Cerebellar cortex (tissue), 1 donor: Measurements from ENCODE around the gene KRTAP10-2.
A peak's percentile ranks its signal among the peaks of the same experiment; 100 is the strongest.
"Not testable (repeated sequence)": the region's sequence is repeated elsewhere in the genome, so short reads cannot be mapped to it uniquely, and the experiment has no call there.

Experiments
- DNase-seq: peaks from one replicate; pipeline ENCODE4 v3.0.0-alpha.2; 2015; ENCODE audit warnings: low spot score

KRTAP10-2 gene

DNA sequence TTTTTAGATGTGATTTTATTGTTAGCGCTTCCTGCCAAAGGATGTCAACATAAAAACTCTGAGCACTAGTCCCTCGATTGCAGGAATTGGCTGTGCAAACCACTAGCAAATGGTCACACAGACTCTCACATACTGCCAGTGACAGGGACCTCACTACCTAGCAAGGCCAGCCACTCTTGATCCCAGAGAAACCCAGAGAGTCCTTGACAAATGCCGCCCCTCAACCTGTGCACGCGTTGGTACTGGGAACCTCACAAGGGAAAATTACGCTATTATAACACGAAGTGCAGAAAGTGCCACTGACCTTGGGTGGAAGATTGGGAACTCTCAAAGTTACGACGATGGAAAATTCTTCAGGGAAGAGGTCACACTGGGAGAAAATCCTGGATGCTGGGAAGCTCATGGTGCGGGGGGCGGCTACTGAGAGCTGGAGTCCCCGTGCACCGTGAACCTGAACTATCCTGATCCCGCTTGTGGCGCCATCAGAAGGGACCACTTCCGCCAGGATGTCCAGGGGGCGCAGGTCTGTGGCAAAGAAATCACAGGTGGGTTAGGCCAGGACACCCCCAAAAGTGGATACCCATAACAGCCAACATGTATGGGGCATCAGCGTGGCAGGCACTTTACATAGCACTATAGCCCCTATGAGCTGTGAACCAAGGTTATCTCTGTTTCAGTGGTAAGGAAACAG is 16.3 kb upstream of the KRTAP10-2 start:
- DNase-seq: no peak

DNA sequence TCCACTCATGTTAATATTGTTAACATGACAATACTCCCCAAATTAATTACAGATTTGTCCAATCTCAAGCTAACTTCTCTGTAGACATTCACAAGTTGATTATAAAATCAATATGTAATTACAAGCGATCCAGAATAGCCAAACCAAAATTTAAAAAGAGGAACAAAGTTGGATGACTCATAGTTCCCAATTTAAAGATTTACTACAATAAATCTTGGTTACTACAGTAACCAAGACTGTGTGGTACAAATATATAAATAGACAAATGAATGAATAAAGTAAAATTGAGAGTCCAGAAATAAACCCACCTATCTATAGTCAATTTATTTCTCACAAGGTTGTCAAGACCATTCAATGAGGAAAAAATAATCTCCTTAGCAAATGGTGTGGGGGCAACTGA is 15.1 kb upstream of the KRTAP10-2 start:
- no peak for DNase-seq

DNA sequence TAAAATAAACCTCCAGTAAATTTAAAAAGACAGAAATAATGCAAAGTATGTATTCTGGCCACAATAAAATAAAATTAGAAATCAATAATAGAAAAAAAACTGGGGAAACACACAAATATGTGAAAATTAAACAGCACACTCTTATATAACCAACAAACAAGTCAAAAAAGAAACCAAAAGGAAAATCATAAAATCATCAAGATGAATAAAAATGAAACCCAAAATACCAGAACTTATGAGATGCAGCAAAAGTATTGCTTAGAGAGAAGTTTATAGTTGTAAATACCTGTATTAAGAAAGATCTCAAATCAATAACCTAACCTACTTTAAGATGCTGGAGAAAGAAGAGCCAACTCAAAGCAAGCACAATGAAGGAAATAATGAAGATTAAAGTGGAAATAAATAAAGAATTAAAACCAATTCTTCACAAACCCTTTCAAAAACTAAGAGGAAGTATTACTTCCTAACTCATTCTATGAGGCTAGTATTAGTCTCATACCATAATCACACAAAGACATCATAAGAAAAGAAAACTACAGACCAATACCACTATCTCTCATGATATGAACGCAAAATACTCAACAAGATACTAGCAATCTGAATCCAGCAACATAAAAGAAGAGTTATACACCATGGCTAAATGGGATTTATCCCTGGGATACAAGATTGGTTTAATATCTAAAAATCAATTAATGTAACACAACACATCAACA is 13.7 kb upstream of the KRTAP10-2 start:
- no peak for DNase-seq

DNA sequence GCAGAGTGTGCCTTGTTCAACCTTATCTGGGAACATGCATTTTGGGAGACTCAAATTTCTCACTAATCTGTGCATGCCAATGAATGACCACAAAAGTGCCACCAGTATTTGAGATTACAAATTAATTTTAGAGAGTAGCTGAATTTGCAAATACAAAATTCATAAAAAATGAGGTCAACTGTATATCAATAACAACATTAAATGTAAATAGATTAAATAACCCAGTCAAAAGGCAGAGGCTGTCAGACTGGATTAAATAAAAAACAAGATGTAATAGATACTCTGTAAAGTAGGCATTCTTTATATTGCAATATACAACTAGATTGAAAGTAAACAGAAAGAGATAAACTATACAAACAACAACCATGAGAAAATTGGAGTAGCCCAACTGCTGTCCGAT is 12.8 kb upstream of the KRTAP10-2 start:
- DNase-seq: no peak

DNA sequence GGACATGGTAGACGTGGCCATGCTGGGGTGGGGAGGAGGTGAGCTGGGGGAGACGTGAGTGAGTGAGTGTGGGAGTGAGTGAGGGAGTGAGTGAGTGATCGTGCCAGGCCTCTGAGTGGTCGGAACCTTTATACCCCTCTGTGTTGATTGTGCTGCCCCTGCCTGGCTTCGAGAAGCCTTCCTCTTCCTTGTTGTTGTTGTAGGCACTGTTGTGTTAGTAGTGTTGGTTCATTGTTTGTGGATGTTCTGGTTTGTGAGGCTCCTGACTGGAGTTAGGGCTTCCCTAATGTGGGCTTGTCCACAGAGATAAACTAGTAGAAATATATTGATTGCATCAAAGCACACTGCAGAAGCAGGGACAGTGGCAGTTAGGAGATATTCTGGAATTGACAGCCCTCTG is 7.4 kb upstream of the KRTAP10-2 start, which contains the start of gene KRTAP10-3:
KRTAP10-3 (minus strand) TSS at position 101 of the 400 bp plus-strand sequence; CDS start at position 21, 80 bp downstream.
- DNase-seq: no peak

DNA sequence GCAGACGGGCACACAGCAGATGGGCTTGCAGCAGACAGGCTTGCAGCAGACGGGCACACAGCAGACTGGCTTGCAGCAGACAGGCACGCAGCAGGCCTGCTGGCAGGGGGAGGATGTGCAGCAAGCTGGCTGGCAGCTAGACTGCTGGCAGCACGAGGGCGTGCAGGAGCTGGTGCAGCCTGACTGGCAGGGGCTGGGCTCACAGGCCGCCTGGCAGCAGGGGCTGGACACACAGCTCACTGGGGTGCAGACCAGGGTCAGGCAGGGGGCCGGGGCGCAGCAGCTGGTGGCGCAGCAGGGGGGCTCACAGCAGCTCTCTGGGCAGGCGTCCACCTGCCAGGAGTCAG is 7.0 kb upstream of the KRTAP10-2 start:
- DNase-seq: not testable (repeated sequence)

DNA sequence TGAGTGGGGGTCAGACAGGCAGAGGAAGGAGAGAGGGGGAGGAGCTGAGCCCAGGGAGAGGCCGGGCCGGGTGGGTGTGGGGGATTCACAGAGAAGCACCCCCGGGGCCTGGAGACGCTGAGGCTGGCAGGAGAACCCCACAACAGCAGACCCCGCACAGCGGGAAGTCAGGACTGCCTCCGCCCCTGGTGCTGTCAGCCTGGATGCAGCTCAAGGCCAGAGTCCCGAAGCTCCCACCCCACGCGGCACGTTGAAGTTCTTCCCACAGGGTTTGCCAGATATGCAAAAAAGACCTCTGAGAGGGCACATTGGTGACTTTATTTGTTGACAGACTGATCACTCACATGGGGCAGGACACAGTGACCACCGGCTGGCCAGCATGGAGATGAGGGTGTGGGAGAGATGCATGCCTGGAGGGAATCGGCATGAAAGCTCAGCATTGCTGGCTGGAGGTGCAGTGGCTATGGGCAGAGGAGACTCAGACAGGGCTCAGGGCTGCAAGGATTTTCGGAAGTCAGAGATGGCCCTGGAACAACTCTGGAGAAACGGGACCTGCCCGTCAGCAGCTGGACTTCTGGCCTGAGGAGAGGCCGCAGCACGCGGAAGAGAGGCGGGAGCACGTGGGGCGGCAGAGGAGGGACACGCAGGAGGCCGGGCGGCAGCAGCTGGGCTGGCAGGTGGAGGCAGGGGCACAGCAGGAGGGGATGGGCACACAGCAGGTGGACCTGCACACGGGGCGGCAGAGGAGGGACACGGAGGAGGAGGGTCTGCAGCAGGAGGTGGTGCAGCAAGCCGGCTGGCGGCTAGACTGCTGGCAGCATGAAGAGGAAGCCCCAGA is 6.4 kb upstream of the KRTAP10-2 start:
- DNase-seq: no peak

DNA sequence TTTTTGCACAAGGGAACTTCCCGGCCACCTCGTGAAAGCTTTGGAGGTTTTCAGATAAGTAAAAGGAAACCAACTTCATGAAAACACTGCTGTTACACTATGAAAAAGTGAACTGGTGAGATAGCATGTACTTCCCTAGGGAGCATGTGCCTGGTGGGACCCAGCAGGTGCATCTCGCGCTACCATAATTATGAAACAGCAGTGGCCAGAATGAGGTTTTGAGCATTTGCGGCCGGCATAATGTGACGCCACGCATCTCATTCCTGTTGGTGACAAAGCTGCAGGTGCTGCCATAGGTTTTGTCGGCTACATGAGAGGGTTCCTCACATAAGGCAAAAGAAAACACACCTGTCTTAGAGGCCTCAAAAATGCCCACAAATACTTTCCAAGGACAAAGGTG is 5.6 kb upstream of the KRTAP10-2 start:
- DNase-seq: no peak

DNA sequence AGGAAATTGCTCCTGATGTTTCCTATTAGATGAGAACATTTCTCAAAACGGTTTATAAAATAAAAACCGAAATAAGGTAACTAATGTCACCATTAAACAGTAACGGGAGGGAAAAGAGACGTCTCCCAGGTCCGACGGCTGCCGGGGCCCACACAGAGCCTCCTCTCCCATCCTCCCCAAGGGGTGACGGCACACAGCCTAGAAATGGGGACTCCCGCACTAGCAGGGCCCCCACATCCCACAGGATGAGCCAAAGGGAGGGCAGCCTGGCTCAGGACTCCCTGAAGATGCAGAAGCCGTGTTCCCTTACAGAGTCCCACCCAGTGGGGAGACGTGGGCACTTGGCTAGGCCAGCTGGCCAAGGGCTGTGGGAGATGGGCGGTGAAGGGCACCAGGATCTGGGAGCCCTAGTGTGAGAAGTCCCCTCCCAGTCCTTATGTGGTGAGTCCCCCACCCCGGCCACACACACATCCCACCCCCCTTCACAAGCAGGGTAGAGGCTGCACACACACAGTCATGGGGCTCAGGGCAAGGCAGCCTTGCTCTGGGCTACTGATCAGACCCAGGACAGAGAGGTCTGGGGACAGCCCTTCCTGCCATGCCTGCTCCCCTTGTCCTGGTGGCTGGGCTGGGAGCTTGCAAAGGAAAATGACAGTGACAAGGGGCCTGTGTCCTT is 4.0 kb upstream of the KRTAP10-2 start:
- no peak for DNase-seq

DNA sequence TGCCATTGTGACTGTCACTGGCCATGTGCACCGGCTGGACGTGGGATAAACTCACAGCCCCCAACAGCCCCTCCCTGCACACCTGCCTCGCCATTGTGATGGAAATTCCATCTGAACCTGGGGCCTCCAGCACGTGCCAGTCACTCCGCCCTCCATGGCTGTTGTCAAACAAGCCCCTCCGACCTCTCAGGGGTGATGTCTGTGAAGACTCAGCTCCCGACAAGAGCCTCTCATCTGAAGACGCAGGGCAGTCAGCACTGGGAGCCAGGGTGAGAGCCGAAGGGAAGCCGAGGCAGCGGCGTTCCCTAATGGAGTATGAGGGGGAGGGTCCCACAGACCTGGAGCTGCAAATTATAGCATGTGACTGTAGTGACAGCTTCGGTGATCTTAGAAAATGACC is 1.4 kb upstream of the KRTAP10-2 start:
- DNase-seq: no peak

DNA sequence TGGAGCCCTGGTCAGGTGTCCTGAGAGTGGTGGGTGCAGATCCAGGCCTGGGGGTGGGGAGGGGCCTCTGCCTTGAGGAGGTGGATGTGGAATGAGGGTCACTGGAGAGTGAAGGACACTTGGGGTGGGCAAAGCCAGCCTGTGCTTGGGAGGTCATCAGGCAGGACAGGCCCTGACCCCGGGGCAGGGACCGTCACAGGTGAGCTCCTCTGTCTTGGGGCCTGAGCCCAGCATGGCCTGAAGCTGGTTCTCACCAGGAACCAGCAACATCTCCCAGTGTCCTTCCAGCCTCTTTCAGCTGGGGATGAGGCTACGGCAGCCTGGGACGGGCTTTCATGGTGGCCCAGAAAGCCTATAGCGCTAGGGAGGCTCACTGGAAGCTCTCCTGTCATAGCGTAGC is 831 bp upstream of the KRTAP10-2 start:
- DNase-seq: no peak

DNA sequence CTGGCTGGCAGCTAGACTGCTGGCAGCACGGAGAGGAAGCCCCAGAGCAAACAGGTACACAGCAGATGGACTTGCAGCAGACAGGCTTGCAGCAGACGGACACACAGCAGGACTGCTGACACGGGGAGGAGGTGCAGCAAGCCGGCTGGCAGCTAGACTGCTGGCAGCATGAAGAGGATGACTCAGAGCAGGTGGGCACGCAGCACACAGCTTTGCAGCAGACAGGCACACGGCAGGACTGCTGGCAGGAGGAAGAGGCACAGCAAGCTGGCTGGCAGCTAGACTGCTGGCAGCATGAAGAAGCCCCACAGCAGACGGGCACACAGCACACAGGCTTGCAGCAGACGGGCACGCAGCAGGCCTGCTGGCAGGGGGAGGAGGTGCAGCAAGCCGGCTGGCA is 498 bp downstream of the KRTAP10-2 start:
- DNase-seq: peak; percentile 22

DNA sequence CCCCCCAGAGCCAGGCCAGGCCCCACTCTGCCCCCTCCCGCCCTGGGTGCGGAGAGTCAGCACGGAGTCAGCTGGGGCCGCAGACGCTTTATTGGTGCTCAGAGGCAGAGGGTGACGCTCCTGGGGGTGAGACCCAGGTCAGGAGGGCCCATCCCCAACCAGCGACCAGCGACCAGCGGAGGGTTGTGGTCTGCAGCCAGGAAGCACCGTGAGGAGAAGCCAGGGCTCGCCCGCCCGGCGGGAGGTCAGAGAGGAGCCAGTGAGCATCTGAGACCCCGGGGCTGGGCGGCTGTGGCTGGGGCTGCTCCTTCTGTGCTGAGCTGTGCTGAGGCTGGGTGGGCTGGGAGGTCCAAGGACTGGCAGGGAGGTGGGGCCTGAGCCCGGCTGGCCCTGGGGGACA is 1.0 kb downstream of the KRTAP10-2 start:
- not testable (repeated sequence) for DNase-seq

DNA sequence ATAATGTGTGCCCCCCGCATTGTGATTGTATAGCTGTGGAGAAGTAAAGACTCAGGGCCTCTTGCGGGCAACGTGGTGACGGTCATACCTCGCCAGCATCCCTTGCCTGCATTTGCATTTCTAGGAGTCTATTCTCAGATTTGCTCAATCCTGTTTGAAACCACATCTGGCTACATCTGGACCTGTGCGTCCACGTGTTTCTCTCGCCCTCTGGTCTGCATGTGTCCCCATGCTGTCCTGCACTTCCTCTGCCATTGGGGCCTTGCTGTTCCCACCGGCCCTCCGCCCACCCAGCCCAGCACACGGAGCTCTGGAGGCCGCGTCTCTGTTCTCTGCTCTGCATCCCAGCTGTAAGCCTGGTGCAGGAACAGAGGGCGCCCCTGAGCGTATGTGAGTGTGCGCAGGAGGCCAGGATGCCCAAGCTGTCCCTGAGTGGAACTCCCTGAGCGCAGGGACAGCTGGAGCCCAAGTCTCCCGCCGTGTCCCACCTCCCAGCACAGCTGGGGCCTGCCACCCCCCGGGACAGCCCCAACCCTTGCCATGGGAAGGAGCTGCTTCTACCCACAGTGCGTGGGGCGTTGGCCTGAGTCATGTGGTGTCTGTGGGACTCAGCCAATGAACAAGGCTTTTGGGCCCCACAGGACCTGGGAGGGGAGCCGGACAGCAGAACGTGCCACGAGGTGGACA is 1.6 kb downstream of the KRTAP10-2 start:
- DNase-seq: no peak

DNA sequence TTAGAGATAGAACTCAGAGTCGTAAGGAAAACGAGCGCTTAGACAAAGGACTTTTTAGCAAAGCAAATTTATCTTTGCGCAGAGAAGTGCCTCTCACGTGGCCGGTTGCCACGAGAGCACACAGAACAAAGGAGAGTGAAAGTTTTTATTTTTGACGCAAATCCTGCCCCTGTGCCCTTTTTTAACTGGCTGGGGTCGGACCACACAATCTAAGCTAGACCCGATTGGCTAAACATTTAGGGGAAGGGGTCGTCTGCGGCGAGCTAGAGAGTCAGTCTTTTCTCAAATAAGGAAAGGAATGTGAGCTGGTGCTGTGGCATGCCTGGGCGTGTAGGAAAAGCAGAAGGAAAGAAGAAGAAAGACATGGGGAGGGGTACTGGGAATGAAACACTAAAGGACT is 2.4 kb downstream of the KRTAP10-2 start:
- DNase-seq: no peak

DNA sequence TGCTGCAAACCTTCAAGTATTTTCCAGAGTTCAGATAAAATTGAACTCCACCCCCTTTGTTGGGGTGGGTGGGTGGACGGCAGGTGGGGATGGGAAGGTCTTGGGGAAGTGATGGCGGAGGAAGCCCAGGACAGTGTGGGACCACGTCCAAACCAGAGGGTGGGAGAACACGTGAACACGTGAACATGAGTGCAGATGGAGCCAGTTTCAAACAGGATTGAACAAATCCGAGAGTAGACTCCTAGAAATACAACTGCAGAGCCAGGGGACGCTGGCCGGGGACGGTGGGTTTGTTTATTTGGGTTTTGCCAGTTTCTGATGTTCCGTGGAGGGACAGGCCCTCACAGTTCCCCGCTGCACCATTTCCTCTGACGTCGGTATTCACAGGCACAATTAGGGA is 2.9 kb downstream of the KRTAP10-2 start:
- DNase-seq: no peak

DNA sequence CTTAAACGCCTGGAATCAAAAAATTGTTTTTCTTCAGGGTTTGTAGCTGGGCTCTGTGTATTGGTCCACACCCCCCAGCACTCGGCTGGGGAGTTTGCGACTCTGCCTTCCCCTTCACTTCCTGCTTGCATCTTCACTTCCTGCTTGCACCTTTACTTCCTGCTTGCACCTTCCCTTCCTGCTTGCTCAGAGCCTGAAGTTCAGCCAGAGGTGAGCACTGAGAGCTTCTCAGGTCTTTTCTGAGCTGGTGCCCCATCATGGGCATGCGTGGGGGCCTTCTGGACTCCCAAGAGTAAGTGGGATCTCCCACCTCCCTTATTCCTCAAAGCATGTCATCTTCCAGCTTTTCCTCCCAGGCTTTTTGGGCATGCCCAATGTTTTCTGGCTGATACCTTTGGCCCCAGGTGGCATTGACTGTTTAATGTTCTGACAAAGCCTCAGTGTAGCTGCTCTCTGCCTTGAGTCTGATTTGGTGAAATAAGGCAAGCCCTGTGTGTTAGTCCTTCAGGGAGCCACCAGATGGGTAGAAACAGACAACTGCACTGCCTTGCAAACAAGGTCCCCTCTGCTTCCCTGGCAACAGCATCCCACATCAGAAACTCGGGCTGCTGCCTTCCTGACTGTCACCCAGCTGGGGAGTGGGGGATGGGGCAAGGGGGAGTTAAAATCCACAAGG is 3.5 kb downstream of the KRTAP10-2 start:
- no peak for DNase-seq

DNA sequence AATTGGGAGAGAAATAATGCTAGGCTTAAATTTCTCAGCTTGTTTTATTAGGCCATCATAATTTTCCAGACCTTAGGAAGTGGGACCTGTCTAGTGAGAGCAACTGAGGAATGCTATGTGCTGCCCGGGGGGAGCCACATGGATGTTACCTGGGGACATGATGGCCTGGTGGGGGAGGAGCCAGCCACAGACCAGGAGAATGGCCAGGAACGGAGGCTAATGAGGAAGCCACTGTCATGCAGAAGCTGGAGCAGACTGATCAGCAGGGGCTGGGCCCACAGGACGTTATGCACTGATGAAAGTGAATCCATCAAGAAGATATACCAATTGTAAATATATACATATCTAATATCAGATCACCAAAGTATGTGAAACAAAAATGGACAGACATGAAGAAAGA is 6.7 kb downstream of the KRTAP10-2 start:
- no peak for DNase-seq

DNA sequence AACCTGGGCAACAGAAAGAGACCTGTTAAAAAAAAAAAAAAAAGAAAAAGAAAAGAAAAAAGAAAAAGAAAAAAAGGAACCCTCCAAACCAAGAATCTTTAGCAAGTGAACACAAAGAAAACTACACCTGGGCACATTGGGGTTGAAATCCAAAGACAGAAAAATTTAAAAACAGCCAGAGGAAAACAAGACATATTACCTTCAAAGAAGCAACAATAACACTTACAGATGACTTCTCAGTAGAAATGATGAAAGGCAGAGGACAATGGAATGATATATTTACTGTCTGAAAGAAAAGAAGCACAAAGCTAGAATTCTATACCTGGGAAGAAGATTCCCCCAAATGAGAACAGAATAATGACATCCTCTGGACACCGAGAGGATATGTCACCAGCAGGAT is 8.6 kb downstream of the KRTAP10-2 start:
- DNase-seq: no peak

DNA sequence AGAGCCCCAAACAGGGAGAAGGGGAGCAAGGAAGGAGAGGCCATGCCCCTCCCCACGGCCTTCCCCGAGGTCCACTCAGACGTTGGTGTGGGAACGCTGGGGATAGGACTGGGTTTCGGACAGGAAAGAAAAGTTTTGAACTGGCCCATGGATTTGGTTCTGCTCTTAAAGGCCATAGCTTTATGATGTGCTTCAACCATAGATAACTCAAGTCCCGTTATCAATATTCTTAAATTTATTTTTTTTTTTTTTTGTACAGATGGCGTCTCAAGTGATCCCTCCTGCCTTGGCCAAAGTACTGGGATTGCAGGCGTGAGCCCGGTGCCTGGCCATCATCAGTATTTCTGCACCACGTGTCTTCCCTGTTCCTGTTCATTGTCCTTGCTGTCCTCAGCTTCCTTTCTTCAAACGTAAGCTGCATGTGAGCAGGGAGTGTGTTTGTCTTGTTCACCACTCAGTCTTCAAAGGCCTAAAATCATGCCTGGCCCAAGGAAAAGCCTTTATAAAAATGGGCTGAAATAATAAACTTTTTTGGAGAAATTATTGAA is 10.5 kb downstream of the KRTAP10-2 start:
- DNase-seq: no peak
